HepG2 (cell line): ENCODE results near the gene LRRC3B.

Experiments
- SP5 ChIP-seq: IDR thresholded peaks from 2 replicates; pipeline ENCODE4 v1.6.1; 2016; ENCODE audit warnings: low read depth, borderline replicate concordance
- TBL1XR1 ChIP-seq: fragments of 150-350 bp; IDR thresholded peaks from 2 replicates; pipeline ENCODE4 v1.6.1; 2014; ENCODE audit warnings: borderline replicate concordance, low read length; ENCODE audit not compliant: partially characterized antibody
- ZNF207 ChIP-seq: fragments of 450-650 bp; IDR thresholded peaks from 2 replicates; pipeline ENCODE4 v1.6.1; 2016; ENCODE audit warnings: antibody characterized with exemption, borderline replicate concordance
- ZNF383 ChIP-seq: sonication (generic); formaldehyde crosslinking; IDR thresholded peaks from 2 replicates; pipeline ENCODE4 v1.4.0; 2020; ENCODE audit warnings: missing genetic modification reagents, mild to moderate bottlenecking, borderline replicate concordance
- ZNF704 ChIP-seq: sonication (generic); formaldehyde crosslinking; IDR thresholded peaks from 2 replicates; pipeline ENCODE4 v1.8.1; 2023; ENCODE audit warnings: mild to moderate bottlenecking, inconsistent platforms, moderate library complexity, missing genetic modification reagents, borderline replicate concordance

DNA sequence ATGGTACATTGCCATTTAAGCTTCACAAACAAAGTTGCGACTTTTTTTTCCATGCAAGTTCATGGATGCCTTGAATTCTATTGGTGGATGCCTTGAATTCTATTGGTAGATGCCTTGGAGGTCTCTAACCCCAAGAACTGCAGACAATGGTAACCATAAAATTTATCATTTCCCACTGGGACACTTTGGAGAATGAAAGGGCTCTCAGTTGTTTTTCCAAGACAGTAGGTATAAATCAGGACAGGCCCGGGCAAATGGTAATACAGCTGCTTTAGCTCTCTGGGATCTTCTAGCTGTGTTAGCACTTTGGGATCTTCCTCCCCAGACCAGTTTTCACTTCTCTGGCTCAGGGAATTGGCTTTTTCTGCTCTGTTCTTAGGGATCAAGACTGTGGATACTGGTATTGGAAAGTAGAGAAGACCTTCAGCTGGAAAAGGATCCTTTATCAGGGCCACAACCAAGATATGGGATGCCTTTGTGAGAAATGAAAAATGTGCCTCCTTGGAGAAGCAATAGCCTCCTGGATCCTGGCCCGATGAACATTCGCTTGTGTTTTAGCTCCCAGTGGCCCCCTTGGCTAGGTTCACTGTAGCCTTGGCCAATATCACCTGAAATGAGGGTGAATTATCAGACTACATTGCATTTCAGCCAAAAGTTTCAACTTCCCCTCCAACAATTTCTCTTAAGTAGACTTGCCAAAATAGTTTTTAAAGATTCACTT is 8.3 kb downstream of the LRRC3B start:
- TF ChIP-seq ZNF704 (CRISPR knock-in tag): no peak
- TF ChIP-seq ZNF207: no peak
- TF ChIP-seq SP5 (CRISPR knock-in tag): no peak
- TF ChIP-seq TBL1XR1: no peak
- TF ChIP-seq ZNF383: no peak
